Esophagus squamous epithelium (tissue), 5 donors: ENCODE measurements around the gene PSMB7. TPM values are rescaled to one million over a fixed set of nuclear protein-coding genes. Genes with fewer than 3 reads are reported as not detected.

Source experiments
- DNase-seq: peaks from one replicate; lab custom pipeline; 2025; lab: John Stamatoyannopoulos, UW
- H3K27ac ChIP-seq, 4 donors: fragments of 200-600 bp; sonication (generic); one replicate each; pipeline ENCODE4 v1.5.1; 2016 to 2019; ENCODE audit warnings: mild to moderate bottlenecking in 1 of 4
- H3K27me3 ChIP-seq, 4 donors: fragments of 200-600 bp; sonication (generic); 1 replicate in 3 of 4; 2 replicates in 1 of 4; pipeline versions ENCODE4 v1.5.1 to v1.6.0; 2017 to 2021; ENCODE audit warnings: antibody characterized with exemption in 1 of 4
- H3K36me3 ChIP-seq, 3 donors: fragments of 200-600 bp; sonication (generic); one replicate each; pipeline ENCODE4 v1.5.1; 2016 to 2019
- H3K4me1 ChIP-seq, 3 donors: fragments of 200-600 bp; sonication (generic); one replicate each; pipeline ENCODE4 v1.5.1; 2017 to 2019
- H3K4me3 ChIP-seq, 4 donors: fragments of 200-600 bp; sonication (generic); 1 replicate in 3 of 4; 2 replicates in 1 of 4; pipeline ENCODE4 v1.5.1; 2016 to 2019; ENCODE audit warnings: mild to moderate bottlenecking in 2 of 4, moderate library complexity in 1 of 4
- H3K9me3 ChIP-seq, 3 donors: fragments of 200-600 bp; sonication (generic); one replicate each; pipeline ENCODE4 v1.5.1; 2016 to 2019
- CTCF ChIP-seq, 6 experiments: fragments of 450-650 bp in 4 of 6; fragments of 200-600 bp in 2 of 6; sonication (generic) in 2 of 6; IDR thresholded peaks; one replicate each; pipeline ENCODE4 v1.5.1; 2016 to 2019; ENCODE audit warnings: antibody characterized with exemption in 6 of 6, mild to moderate bottlenecking in 4 of 6, moderate library complexity in 4 of 6
- POLR2A ChIP-seq, 4 donors: fragments of 450-650 bp; IDR thresholded peaks; one replicate each; pipeline ENCODE4 v1.6.1; 2017; ENCODE audit warnings: antibody characterized with exemption in 4 of 4, mild to moderate bottlenecking in 4 of 4, moderate library complexity in 3 of 4
- WGBS, 2 donors: methylation state at CpG; one replicate each; pipeline ENCODE4 v1.1.5; 2018; 5-methylcytosine and 5-hydroxymethylcytosine counted together
- intact Hi-C: fragments of 100-400 bp; cut with DNase I; formaldehyde crosslinking; loops from one replicate; pipeline ENCODE4 v1.15.0; 2022
- total RNA-seq, 4 donors: library from RNA; depleted of rRNA; stranded (reverse); fragments of >200 nt; gene quantifications; one replicate each; pipeline ENCODE4 v1.1.0, GENCODE V29; 2016
- donor health status: DM: yes; HTN: yes; CAD: no.

Gene PSMB7
- total RNA-seq, 4 donors from 2014 or later, result 114 to 229 (median 170) TPM

GRCh38 chr9:124443625-124444024 lies 28.4 kb upstream of the PSMB7 start:
- no peak for DNase-seq
- peak overlapping the region in 3 of 4 donors; percentile 18 to 55 (median 37) for H3K27ac ChIP-seq
- H3K9me3 ChIP-seq, result no peaks in the 10 kb centered on the region
- H3K4me1 ChIP-seq, result peaks cover 0 to 6% (median 0%) of the 10 kb centered on the region in 3 donors
- no peak for TF ChIP-seq CTCF (IDR thresholded peaks at IDR 0.05)
- TF ChIP-seq POLR2A (IDR thresholded peaks at IDR 0.05), result no peak
- H3K27me3 ChIP-seq, result peaks cover 0 to 50% (median 0%) of the 10 kb centered on the region in 4 donors
- WGBS, 2 donors, result 47 to 89% methylated on average over 2 of the region's 2 CpGs
- H3K36me3 ChIP-seq, result no peaks in the 10 kb centered on the region
- H3K4me3 ChIP-seq, result no peak overlapping the region
- intact Hi-C loops, result no loop called here

DNA sequence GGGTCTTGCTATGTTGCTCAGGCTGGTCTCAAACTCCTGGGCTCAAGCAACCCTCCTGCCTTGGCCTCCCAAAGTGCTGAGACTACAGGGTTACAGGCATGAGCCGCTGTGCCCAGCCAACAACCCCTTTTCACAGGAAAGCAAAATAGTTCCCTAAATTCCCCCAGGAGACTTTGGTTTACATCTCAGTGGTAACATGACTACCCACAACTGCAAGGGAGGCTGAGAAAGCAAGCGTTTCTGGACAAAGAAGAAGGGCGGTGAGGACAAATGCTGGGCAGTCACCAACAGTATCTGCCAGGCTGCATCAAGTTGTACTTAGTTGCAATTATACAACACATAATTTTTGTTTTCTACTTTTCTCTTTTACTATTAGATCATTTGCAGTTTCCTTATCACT lies 27.6 kb upstream of the PSMB7 start:
- Histone ChIP-seq H3K36me3 (no peaks in the 10 kb centered on the region), H3K9me3 (no peaks in the 10 kb centered on the region), H3K4me3 (no peak overlapping the region), H3K27me3 (peaks cover 0 to 43% (median 0%) of the 10 kb centered on the region in 4 donors), H3K27ac (no peak overlapping the region), H3K4me1 (peaks cover 0 to 6% (median 0%) of the 10 kb centered on the region in 3 donors)
- WGBS, 2 donors, result 77 to 79% methylated on average over 3 of the region's 3 CpGs
- intact Hi-C loops, result no loop called here
- no peak for TF ChIP-seq POLR2A (IDR thresholded peaks at IDR 0.05)
- TF ChIP-seq CTCF (IDR thresholded peaks at IDR 0.05), result no peak
- DNase-seq, result no peak

DNA sequence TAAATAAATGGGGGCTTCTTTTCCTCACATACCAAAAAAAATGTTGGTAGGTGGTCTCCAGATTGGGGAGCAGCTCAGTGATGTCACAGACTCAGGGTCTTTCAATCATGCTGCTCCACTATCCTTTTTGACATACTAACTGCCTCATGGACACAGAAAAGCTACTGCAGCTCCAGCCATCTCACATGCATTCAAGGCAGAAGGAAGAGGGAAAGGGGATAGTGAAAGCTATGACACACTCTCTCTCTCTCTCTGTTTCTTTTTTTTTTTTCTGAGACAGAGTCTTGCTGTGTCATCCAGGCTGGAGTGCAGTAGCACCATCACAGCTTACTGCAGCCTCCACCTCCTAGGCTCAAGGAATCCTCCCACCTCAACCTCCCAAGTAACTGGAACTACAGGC lies 27.1 kb upstream of the PSMB7 start:
- intact Hi-C loops, result no loop called here
- TF ChIP-seq CTCF (IDR thresholded peaks at IDR 0.05) (no peak), POLR2A (IDR thresholded peaks at IDR 0.05) (no peak)
- no peak for DNase-seq
- Histone ChIP-seq H3K36me3 (no peaks in the 10 kb centered on the region), H3K27ac (no peak overlapping the region), H3K4me3 (no peak overlapping the region), H3K9me3 (no peaks in the 10 kb centered on the region), H3K4me1 (peaks cover 0 to 6% (median 0%) of the 10 kb centered on the region in 3 donors), H3K27me3 (peaks cover 0 to 41% (median 0%) of the 10 kb centered on the region in 4 donors)

- intact Hi-C loops, result no loop called here
- no peak for TF ChIP-seq POLR2A (IDR thresholded peaks at IDR 0.05)
- no peak for TF ChIP-seq CTCF (IDR thresholded peaks at IDR 0.05)
- Histone ChIP-seq H3K9me3 (no peaks in the 10 kb centered on the region), H3K27ac (no peak overlapping the region), H3K27me3 (peaks cover 0 to 30% (median 0%) of the 10 kb centered on the region in 4 donors), H3K36me3 (no peaks in the 10 kb centered on the region), H3K4me3 (no peak overlapping the region), H3K4me1 (peaks cover 0 to 10% (median 0%) of the 10 kb centered on the region in 3 donors)
- no peak for DNase-seq
- 96% methylated on average over 11 of the region's 16 CpGs; no CpG with 5 or more reads in 1 of the 2 donors for WGBS, 2 donors
Measured at GRCh38 chr9:124441291-124441690, 26.0 kb upstream of the PSMB7 start.

DNA sequence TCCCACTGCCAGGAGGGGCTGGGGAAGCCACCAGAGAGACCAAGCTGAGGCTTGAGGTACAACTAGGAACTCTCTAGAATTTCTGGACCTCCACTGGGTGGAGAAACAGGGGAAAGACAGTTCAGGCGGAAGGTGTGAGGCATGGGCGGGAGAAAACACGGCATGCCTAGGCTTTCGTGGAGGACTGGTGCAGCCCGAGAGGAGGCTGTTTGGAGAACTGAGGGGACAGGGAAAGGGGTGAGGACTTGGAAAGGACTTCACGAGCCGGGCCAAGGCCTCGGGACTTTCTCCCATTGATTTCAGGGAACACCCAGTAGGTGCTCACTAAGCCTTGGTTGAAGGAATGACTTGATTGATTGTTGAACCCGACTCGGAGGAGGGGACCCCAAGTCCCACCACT lies 25.5 kb upstream of the PSMB7 start:
- H3K9me3 ChIP-seq, result no peaks in the 10 kb centered on the region
- H3K4me3 ChIP-seq, result no peak overlapping the region
- DNase-seq, result no peak
- H3K27ac ChIP-seq, result no peak overlapping the region
- intact Hi-C loops, result no loop called here
- no peaks in the 10 kb centered on the region for H3K36me3 ChIP-seq
- no peak for TF ChIP-seq POLR2A (IDR thresholded peaks at IDR 0.05)
- no peak for TF ChIP-seq CTCF (IDR thresholded peaks at IDR 0.05)
- H3K27me3 ChIP-seq, result peaks cover 0 to 26% (median 0%) of the 10 kb centered on the region in 4 donors
- 79 to 81% methylated on average over 10 of the region's 10 CpGs for WGBS, 2 donors
- peaks cover 0 to 12% (median 0%) of the 10 kb centered on the region in 3 donors for H3K4me1 ChIP-seq
